Muscle of leg (tissue), 11 donors: ENCODE measurements around the gene IQSEC3. TPM values are rescaled to one million over a fixed set of nuclear protein-coding genes. Genes with fewer than 3 reads are reported as not detected.

Experiments used
- DNase-seq: peaks from one replicate; pipeline ENCODE4 v3.0.0; 2013
- H3K27ac ChIP-seq: one replicate; pipeline ENCODE4 v1.5.1; 2013; ENCODE audit warnings: mild to moderate bottlenecking, low read length, control low read depth
- H3K27me3 ChIP-seq: one replicate; pipeline ENCODE4 v1.6.1; 2013; ENCODE audit warnings: low read length; ENCODE audit not compliant: control insufficient read depth, insufficient read depth
- H3K36me3 ChIP-seq: one replicate; pipeline ENCODE4 v1.6.1; 2013; ENCODE audit warnings: low read length; ENCODE audit not compliant: control insufficient read depth, insufficient read depth
- H3K4me1 ChIP-seq: one replicate; pipeline ENCODE4 v1.6.1; 2013; ENCODE audit warnings: low read length; ENCODE audit not compliant: control insufficient read depth, insufficient read depth
- H3K4me3 ChIP-seq: one replicate; pipeline ENCODE4 v1.5.1; 2013; ENCODE audit warnings: low read length, control low read depth
- H3K9me3 ChIP-seq: replicated peaks from 2 replicates; pipeline ENCODE4 v1.6.1; 2013; ENCODE audit warnings: low read depth, low read length; ENCODE audit not compliant: control insufficient read depth
- WGBS: methylation state at CpG from one replicate; pipeline ENCODE4 v1.1.5; 2013; ENCODE audit warnings: missing lambda C conversion rate; ENCODE audit not compliant: insufficient coverage; 5-methylcytosine and 5-hydroxymethylcytosine counted together
- polyA plus RNA-seq, 8 donors: library from polyadenylated mRNA; unstranded; fragments of 120-200 nt; gene quantifications; one replicate each; pipeline versions ENCODE4 v1.2.1 to v1.2.3, GENCODE V29; 2013; ENCODE audit warnings: inconsistent platforms in 1 of 8, low replicate concordance in 1 of 8; ENCODE audit not compliant: insufficient read length in 8 of 8, insufficient read depth in 1 of 8
- total RNA-seq: library from RNA; stranded (reverse); fragments of 120-200 nt; gene quantifications from one replicate; pipeline ENCODE4 v1.2.4, GENCODE V29; 2013

Gene IQSEC3
- total and polyA plus RNA-seq, 9 donors: 1.1 to 4.8 (median 2.9) TPM

- DNase-seq: peak; percentile 62
- H3K27ac ChIP-seq: peak overlapping the region; percentile 59
- peaks cover 77% of the 10 kb centered on the region for H3K4me1 ChIP-seq
- no peaks in the 10 kb centered on the region for H3K36me3 ChIP-seq
- H3K9me3 ChIP-seq: no peaks in the 10 kb centered on the region
- H3K4me3 ChIP-seq: no peak overlapping the region
- WGBS: 44% methylated on average over 9 of the region's 16 CpGs
- peaks cover 8% of the 10 kb centered on the region for H3K27me3 ChIP-seq
These were observed 110.0 kb downstream of the IQSEC3 start for GRCh38 chr12:176321-177181.

DNA sequence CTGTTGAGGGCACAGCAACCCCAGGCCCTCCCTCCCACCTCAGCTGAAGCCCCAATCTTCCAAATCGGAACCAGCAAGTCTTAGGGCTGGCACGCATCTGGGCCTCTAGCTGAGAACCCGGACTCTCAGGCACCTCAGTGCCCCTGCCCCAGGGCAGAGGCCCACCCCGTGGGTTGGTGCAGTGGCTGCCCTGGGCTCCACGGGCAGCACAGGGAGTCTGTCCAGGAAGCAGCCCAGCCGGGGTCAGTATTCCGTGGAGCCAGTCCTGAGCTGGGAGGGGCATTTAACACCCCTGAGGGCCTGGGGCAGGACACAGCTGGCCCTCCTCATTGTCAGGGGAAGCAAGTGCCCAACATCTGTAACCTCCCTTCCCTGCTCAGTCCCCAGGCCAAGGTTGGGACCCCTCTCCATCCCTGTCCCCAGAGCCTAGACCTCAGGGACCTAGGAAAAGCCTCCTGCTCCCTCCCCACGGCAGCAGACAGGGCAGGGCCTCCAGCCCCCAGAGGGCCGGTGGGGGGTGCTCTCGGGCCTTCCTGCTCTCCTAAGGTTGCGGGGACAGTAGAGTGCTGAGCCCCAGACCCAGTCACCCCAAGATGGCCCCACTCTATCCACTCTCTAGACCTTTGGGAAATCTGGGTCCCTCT lies 110.9 kb downstream of the IQSEC3 start:
- 55% methylated on average over 10 of the region's 11 CpGs for WGBS
- Histone ChIP-seq H3K27me3 (peaks cover 6% of the 10 kb centered on the region), H3K4me1 (peaks cover 71% of the 10 kb centered on the region), H3K27ac (no peak overlapping the region), H3K36me3 (no peaks in the 10 kb centered on the region), H3K9me3 (no peaks in the 10 kb centered on the region), H3K4me3 (no peak overlapping the region)
- DNase-seq: no peak

- Histone ChIP-seq H3K4me1 (peaks cover 64% of the 10 kb centered on the region), H3K36me3 (no peaks in the 10 kb centered on the region), H3K9me3 (no peaks in the 10 kb centered on the region), H3K27ac (no peak overlapping the region), H3K4me3 (no peak overlapping the region), H3K27me3 (peaks cover 6% of the 10 kb centered on the region)
- DNase-seq: no peak
- WGBS: 76% methylated on average over 10 of the region's 20 CpGs
These were observed 111.6 kb downstream of the IQSEC3 start for GRCh38 chr12:177980-178828.

- H3K27me3 ChIP-seq: peaks cover 5% of the 10 kb centered on the region
- peaks cover 58% of the 10 kb centered on the region for H3K4me1 ChIP-seq
- H3K36me3 ChIP-seq: no peaks in the 10 kb centered on the region
- no peak overlapping the region for H3K27ac ChIP-seq
- 68% methylated on average over 3 of the region's 3 CpGs for WGBS
- H3K9me3 ChIP-seq: no peaks in the 10 kb centered on the region
- H3K4me3 ChIP-seq: no peak overlapping the region
- DNase-seq: no peak
These were observed 112.2 kb downstream of the IQSEC3 start for GRCh38 chr12:178829-179109.

DNA sequence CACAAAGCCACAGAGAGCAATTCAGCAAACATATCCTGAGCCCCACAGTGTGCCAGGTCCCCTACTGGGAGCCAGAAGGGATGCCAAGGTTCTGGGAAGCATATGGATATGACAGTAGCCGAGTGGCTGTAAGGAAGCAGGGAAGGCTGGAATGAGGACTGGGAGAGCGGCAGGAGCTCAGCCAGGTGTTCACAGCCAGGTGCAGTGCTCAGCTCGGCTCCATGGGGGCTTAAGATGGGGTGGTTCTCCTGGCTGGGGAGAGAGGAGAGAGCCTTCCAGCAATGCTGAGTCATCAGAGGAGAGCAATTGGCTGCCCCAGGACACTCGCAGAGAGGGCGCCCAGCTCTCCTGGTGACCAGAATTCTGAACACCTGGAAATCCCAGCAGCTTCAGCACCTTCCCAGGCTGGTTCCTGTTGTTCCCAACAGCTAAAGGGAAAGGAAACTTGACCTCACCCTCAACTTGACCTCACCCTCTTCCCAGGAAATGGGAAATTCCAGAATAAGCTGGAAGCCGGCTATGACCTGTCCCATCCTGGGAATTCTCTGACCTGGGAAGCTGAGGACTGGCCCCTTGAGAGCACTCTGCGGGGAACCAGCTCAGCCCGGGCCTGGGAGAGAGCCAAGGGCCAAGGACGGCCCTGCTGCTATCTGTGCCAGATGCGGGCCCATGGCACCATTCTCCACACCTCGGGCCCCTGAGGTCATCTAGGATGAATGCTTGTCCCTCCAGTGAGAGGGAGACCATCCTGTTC lies 112.7 kb downstream of the IQSEC3 start:
- Histone ChIP-seq H3K27ac (peak overlapping the region; percentile 35), H3K36me3 (no peaks in the 10 kb centered on the region), H3K27me3 (peaks cover 4% of the 10 kb centered on the region), H3K9me3 (no peaks in the 10 kb centered on the region), H3K4me3 (no peak overlapping the region), H3K4me1 (peaks cover 53% of the 10 kb centered on the region)
- 43% methylated on average over 11 of the region's 11 CpGs for WGBS
- DNase-seq: no peak

- H3K36me3 ChIP-seq: no peaks in the 10 kb centered on the region
- peaks cover 49% of the 10 kb centered on the region for H3K4me1 ChIP-seq
- H3K27ac ChIP-seq: peak overlapping the region; percentile 35
- WGBS: 78% methylated on average over 2 of the region's 5 CpGs
- H3K4me3 ChIP-seq: no peak overlapping the region
- H3K9me3 ChIP-seq: no peaks in the 10 kb centered on the region
- DNase-seq: no peak
- H3K27me3 ChIP-seq: peaks cover 4% of the 10 kb centered on the region
These were observed 113.3 kb downstream of the IQSEC3 start for GRCh38 chr12:179885-180284.

- no peaks in the 10 kb centered on the region for H3K9me3 ChIP-seq
- DNase-seq: peak; percentile 62
- peaks cover 43% of the 10 kb centered on the region for H3K4me1 ChIP-seq
- H3K27me3 ChIP-seq: peaks cover 4% of the 10 kb centered on the region
- no peak overlapping the region for H3K4me3 ChIP-seq
- no peak overlapping the region for H3K27ac ChIP-seq
- no peaks in the 10 kb centered on the region for H3K36me3 ChIP-seq
- 40% methylated on average over 7 of the region's 8 CpGs for WGBS
These were observed 113.9 kb downstream of the IQSEC3 start for GRCh38 chr12:180445-180844.

- no peak overlapping the region for H3K27ac ChIP-seq
- no peaks in the 10 kb centered on the region for H3K9me3 ChIP-seq
- peaks cover 28% of the 10 kb centered on the region for H3K4me1 ChIP-seq
- no peak for DNase-seq
- no peaks in the 10 kb centered on the region for H3K36me3 ChIP-seq
- peaks cover 4% of the 10 kb centered on the region for H3K27me3 ChIP-seq
- no peak overlapping the region for H3K4me3 ChIP-seq
- WGBS: 80% methylated on average over 14 of the region's 17 CpGs
These were observed 115.4 kb downstream of the IQSEC3 start for GRCh38 chr12:181921-182320.

GRCh38 chr12:182381-182892 lies 115.9 kb downstream of the IQSEC3 start:
- no peaks in the 10 kb centered on the region for H3K36me3 ChIP-seq
- H3K27me3 ChIP-seq: peaks cover 2% of the 10 kb centered on the region
- peaks cover 23% of the 10 kb centered on the region for H3K4me1 ChIP-seq
- WGBS: 50% methylated on average over 7 of the region's 10 CpGs
- H3K9me3 ChIP-seq: no peaks in the 10 kb centered on the region
- no peak for DNase-seq
- H3K27ac ChIP-seq: no peak overlapping the region
- H3K4me3 ChIP-seq: no peak overlapping the region
